HG02840 (cell line): ENCODE data around the gene TMEM212.

ENCODE experiments used
- ATAC-seq: cut with Tn5 transposase; IDR thresholded peaks from one replicate; pipeline ENCODE4 v1.9.1; 2021; ENCODE audit warnings: mild to moderate bottlenecking, moderate library complexity, moderate number of reproducible peaks; ENCODE audit not compliant: unreplicated experiment, low FRiP score

Gene TMEM212

DNA sequence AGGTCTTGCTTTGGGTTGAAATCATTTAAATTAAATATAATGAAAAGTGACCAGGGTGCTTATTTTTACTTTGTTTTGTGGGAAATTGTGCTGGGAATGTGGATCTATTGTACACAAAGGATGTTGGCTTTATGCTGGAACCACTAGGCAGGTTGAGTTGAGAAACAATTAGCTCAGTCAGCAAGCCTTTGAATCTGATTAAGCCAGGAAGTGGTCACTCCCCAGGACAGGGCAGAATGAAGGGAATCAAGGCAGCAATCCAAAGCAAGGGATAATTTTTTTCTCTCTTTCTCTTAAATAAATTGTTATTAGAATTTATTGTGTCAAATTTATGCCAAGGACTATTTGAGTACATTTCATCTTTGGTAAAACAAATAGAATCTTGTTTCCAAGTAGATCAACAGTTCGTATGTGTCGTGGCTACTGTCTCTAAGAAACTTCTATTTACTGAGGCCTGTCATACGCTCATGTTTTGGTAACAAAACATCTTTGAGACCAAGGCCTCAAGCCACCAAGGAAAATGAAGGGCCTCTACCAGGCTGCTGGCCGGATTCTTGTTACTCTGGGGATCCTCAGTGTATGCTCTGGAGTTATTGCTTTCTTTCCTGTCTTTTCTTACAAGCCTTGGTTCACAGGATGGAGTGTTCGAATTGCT lies at the start of gene TMEM212:
Gene TMEM212, plus strand, starts transcription at position 486 of the 655 bp plus-strand sequence. Its CDS starts 35 bp downstream, at position 521.
- no peak for ATAC-seq

DNA sequence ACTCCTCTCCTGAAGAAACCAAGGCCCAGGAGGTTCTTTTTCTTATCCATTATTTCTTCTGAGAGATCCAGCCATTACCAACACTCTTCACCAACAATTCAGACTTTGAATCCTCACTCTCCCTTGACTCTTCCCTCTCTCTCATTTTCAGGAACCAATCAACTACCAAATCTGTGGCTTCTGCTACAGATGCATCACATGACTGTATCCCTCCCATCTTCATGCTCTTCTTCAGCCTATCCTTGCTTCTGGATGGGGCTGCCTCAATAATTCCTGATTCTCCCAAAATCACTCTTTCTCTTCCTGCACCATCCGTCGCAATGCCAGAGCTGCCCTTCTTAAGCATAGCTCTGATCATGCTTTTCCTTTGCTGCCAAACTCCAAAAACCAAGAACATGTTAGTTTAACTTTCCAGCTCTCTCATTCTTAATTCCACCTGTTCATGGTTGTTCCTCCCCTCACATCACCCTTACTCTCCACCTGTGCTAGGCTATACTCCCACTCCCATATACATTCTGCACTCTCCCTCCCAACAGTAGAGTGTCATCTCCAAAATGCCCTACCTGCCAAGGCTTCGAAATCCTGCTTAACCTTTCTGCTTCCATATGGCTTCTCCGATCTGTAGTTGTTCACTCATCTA lies 46.4 kb upstream of the TMEM212 start:
- ATAC-seq, result no peak

DNA sequence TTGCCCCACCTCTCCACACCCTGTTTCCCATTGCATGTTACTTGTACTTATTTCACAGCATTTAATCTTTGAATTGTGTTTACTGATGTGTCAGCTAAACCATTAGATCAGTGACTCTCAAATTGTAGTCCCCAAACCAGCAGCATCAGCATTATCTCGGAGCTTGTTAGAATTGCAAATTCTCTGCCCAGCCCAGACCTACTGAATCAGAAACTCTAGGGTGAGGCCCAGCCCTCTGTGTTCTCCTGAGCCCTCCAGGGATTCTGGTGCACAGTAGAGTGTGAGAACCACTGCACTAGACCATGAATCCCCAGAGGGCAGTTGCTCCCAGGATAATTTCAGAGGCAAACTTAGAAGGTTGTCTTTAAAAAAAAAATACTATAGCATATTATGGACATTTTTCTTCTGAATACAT lies 45.9 kb upstream of the TMEM212 start:
- ATAC-seq, result no peak

DNA sequence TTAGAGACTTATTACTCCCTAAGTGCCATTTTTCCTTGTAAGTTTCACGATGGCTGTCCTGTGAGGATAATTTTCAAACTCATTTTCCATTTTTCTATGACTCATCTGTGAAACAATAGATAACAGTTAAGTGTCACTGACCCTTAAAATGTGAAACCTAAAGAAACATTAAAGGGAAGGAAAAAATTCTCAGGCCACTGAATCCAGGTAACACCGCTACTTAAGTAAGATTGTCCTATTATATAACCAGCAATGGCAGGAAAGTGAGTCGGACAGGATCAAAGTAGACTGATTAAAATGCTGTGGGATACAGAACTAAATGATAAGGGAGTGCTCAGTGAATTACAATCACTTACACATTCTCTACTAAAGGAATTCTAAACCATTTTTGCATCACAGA lies 45.3 kb upstream of the TMEM212 start:
- no peak for ATAC-seq

DNA sequence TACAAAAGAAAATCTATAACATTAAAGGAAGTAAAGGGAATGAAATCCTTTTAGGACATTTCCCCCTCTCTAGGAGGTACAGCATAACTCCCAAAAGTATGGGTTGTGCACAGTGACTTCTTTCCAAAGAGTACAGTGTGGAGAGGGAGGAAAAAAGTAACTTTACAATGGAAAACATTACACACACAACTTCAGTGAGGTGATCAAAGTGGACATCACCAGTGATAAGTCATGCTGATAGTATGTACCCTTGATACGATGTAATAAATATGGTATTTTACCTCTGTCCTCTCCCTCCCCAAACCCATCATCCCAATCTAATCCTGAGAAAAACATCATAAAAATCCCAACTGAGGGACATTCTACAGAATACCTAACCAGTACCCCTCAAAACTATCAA lies 43.6 kb upstream of the TMEM212 start:
- no peak for ATAC-seq

DNA sequence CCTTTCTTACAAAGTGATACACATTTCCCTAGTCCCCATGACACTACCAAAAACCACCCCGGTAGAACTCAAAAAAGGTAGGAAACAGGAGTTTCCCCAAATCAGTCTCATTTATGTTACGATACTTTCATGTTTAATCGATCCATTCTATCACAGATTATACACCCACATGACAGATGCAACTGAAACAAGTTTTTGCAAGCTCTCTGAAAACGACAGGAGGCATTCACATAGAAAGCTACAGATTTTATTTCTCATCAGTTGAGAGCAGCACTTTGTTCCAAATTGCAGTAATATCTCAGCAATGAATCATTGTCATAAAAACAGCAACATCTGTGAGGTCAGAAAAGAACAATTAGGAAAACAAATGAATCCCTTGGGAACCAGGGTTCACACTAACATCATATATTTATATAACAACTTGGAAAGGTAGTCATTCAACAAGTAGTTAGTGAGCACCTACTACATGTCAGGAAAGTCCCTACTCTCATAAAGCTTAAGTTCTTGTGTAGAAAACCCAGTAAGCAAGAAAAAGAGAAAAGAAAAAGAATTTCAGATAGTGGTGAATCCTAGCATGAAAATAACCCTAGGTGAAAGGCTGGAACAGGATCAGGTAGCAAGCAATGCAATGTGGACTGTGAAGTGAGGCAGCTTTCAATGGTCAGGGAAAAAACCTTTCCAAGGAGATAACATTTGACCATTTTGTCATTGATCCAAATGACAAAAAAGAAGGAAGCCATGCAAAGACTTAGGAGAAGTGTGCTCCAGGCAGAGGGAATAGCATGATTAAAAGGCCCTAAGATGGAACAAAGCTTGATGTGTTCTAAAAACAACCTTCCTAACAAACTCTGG lies 41.2 kb upstream of the TMEM212 start:
- ATAC-seq, result no peak

DNA sequence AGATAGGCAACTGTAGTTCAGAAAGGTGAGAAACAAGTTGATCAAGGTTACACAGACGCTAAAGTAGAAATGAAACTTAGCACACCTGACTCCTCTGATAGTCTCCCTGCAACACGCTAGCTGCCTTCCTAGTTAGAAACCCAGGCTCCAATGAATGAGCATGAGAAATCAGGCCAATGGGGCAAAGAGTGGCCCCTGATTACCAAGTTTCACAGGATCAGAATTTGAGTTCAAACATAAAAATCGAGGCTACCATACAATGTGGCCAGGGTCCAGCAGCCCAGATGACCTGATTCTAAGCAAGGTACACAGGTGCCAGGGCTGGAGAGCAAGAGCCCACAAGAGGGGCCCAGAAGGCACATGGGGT lies 40.6 kb upstream of the TMEM212 start:
- ATAC-seq, result no peak

DNA sequence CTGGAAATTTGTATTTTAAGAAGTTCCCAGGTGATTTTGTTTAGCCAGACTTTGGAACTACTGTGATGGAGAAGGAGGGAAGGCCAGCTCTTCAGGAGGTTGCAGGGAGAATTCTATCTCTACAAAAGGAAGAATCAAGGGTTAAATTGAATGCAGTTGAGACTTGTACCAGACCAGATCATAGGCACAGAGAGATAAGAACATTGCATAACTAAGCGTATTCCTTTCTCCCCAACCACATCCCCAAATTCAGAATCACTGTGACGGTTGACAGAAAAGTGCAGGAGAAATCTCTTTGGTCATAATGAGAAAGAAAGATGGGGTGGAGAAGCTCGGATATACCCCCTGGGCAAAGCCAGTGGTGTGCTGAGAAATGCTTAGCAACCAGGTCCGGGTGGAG lies 40.1 kb upstream of the TMEM212 start:
- ATAC-seq, result no peak

DNA sequence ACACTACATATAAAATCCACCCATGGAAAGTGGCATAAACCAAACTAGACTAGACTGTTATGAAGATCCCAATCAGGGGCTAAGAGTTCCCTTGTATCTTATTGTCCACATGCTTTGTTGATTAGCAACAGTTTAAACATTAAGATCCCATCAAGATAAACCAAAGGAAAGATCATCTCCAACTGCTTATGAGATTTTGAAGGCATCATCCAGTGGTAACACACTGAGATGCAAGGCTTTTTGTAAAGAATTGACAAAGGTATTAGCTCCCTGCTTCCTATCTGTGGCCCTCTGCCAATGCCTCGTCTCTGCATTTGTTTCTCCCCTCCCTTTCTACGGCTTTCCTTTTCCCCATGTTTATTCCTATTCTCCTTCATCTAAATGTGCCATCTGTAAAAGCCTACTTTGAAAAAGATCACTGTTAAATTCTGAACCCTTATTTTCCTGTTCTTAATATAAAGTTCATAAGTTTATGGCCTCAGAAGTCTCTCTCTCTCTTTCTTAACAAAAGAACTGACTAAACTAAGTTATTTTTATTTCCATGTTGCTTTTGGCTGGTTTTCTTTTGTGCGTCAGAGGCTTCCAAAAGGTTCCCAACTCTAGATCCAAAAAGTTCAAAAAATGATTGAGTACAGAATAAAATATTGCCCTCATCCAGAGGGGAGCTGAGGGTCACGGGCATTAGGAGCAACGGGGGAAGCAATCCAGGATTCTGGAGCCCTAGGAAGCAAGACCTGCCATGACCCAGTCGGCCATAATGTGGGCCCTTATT lies 38.3 kb upstream of the TMEM212 start:
- ATAC-seq, result no peak

DNA sequence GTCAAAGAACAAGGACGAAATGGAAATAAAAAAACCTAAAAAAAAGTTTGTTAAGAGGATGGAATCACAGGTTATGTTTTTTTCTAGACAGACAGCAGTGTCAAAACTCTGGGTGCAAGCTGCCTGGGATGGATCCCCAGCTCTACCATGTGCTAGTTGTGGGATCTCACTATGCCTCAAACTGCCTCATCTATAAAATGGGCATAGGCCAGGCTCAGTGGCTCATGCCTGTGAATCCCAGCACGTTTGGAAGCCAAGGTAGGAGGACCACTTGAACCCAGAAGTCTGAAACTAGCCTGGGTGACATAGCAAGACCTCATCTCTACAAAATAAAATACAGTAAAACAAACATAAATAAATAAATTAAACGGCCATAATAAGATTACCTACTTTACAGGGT lies 37.5 kb upstream of the TMEM212 start:
- ATAC-seq, result no peak

DNA sequence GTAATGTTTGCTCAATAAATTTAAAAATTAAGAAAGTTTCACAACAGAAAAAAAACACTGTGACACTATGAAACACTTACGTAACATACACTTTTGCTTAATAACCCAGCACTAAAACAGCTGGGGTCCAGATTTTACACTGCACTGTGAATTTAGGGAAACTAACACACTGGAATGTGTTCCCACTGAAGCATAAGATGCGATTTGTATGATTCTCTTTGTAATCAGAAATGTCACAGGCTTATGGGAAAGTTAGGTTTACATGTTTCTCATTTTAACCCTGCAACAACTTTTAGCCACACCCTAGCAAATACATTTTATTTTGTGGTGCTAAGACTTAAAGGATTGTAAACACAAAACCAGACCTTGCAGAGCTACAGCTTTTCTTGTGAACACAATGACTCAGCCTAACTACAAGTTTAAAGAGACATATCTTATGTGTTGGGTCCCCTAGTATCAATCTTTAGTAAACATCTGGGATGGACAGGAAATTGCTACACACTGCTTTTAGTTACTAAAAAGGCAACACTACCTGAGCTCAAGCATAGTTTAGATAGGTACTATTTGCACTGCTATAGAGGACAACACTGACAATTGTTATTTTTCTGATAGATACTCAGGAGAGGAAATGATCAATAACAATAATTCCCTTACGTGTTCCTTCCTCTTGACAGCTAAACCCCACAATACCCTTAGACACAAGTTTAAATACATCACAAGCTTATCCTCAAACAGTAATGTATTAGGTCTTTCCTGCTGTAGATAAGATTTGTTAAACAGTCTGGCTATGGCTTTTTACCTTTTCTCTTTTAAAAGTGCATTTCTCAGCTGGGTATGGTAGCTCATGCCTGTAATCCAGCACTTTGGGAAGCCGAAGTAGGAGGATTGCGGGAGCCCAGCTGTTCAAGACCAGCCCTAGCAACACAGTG lies 36.7 kb upstream of the TMEM212 start:
- ATAC-seq, result no peak

DNA sequence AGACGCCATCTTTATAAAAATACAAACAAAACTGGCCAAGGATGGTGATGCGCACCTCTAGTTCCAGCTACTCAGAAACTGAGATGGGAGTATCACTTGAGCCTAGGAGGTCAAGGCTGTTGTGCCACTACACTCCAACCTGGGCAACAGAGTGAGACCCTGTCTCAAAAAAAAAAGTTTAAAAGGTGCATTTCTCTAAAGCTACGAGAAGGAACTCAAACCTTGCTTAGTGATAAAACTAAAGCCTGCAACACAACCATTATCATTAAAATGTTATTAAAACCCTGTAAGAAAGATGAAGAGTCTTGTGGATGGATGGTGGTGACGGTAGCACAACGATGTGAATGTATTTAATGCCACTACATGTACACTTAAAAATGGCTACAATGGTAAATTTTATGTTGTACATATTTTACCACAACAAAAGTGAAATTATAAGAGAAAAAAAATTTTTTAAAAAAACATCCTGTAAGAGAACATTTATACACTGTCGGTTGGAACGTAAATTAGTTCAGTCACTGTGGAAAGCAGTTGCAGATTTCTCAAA lies 35.9 kb upstream of the TMEM212 start:
- ATAC-seq, result no peak

DNA sequence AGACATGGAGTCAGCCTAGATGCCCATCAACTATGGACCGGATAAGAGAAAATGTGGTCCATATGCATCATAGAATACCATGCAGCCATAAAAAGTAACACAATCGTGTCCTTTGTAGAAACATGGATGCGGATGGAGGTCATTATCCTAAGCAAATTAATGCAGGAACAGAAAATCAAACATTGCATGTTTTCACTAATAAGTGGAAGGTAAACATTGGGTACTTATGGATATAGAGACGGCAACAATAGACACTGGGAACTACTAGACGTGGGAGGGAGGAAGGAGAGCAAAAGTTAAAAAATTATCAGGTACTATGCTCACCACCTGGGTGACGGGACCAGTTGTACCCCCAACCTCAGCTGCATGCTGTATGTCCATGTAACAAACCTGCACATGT lies 35.3 kb upstream of the TMEM212 start:
- no peak for ATAC-seq

DNA sequence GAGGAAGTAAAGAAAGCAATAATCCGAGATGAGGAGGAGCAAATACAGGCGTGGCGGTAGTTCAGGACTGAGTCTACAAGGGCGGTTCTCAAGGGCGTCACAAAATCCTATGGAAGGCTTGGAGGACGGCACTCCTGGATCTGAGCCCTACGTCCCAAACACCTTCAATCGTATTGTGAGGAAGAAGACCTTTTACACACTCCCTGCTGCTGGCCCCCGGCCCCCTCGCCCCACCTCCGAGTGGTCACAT lies 33.6 kb upstream of the TMEM212 start:
- ATAC-seq, result peak; percentile 28

DNA sequence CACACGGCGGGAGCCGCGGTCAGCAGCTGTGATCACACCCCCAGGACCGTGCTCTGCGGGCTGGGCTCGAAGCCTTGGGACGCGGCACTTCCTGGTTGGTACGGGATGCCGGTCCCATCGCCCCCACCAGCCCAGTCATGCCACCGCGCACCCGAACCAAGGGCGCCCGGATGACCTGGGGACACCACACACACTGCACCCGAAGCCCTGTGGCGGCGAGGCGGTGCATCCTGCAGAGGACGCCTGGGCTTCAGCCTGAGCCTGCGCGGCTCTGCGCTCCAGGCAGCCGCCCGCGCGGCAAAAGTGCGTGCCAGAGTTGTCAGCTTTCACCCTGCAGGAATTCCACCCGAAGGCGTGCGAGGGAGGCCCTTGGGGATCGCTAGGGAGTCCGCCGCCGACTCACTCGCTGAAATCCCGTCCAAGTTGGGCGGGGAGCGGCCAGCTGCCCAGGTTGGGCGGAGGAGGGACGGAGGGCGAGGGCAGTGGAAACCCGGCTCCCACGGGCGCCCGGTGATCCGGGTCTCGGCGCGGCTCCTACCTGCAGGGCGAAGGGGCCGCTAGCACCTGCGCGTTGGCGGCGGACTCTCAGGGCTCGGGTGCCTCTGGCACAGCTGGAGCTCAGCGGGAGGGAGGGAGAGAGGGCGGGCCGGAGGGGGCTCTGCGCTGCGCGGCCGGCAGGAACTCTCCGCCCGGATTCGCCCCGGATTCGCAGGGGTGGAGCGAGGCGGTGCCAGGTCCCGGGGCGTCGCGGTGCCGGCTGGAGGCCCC lies 33.1 kb upstream of the TMEM212 start, which contains the start of gene PLD1:
Gene PLD1, minus strand, starts transcription at position 623 of the 768 bp plus-strand sequence. CDS start 72,432 bp downstream, outside the sequence.
- ATAC-seq, result peak; percentile 55

DNA sequence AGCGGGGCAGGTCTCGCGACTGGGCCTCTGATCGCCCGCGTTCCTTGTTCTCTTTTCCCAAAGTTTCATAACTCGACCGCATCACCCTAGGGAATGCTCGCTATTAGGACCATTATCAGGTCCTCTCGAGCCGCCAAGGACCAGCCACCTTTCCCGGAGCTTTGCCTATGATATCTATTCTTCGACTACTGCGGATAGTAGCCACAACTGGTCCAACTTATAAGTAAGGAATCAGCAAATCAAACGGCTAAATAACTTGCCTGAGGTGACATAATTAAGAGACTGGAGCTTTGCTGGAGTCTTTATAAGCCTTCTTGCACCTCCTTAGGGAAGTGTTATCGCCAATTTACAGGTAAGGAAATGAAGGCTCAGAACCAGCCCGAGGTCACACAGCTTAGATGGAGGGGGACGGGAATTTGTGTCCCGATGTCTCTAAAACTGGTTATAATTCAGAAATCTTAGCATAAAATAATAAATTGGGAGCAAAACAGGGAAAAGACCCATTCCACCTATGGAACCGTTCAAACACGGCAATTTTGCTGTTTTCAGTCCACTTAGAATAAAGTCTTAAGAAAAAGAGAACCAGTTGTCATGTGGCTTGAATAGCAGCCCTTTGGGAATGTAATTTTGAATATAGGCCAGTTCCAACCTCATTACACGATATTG lies 32.4 kb upstream of the TMEM212 start:
- no peak for ATAC-seq

DNA sequence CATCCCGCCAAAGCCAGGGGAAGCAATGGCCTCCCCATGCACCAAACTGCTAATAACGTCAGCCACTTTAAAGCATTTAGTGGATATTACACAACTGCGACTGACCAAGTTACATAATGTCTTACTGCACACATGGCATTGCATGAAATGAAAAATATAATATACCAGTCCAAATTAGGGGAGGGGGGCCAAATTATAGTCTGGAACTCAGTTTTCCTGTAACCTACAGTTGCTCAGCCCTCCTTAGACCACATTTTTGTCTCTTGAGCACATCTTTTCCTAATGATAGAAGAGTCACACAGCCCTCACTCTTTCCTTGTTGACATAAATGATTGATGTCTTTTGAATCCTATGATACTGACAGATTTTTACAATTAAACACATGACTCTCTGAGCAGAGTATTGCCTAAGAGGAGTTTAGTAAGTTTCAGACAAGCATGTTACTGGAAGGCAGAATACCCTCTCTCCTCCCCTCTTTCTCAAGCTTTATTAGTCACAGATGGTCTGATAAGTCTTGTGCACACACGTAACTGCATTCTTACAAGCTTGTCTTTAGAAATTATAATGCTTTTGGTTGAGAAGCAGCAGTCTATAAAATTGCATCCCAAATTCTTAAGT lies 31.7 kb upstream of the TMEM212 start:
- ATAC-seq, result no peak

DNA sequence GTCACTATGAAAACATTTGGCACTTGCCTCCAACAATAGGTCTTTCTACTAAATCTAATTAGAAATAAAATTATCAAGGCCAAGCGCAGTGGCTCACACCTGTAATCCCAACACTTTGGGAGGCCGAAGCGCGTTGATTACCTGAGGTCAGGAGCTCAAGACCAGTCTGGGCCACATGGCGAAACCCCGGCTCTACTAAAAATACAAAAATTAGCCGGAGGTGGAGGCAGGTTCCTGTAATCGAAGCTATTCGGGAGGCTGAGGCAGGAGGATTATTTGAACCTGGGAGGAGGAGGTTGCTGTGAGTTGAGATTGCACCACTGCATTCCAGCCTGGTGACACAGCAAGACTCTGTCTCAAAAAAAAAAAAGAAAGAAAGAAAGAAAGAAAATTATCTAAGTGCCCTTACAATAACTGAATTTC lies 31.2 kb upstream of the TMEM212 start:
- ATAC-seq, result no peak
